Activated CD8-positive, alpha-beta memory T cell treated with anti-CD3 and anti-CD28 coated beads for 4 hours (primary cell): ENCODE data around the gene JSRP1.

Experiments
- DNase-seq, 2 donors: peaks; one replicate each; pipeline ENCODE4 v3.0.0-alpha.2; 2020; ENCODE audit warnings: low read depth in 2 of 2

JSRP1 gene

GRCh38 chr19:2266183-2266993 is 10.2 kb upstream of the JSRP1 start:
- DNase-seq: no peak

GRCh38 chr19:2261438-2262172 is 5.4 kb upstream of the JSRP1 start:
- DNase-seq: no peak

- no peak for DNase-seq
Observed at GRCh38 chr19:2260341-2260805, 4.2 kb upstream of the JSRP1 start.

GRCh38 chr19:2259336-2259735 is 3.1 kb upstream of the JSRP1 start:
- DNase-seq: no peak

- DNase-seq: no peak
Observed at GRCh38 chr19:2255112-2255845, 938 bp downstream of the JSRP1 start.

GRCh38 chr19:2254064-2254872 is 1.9 kb downstream of the JSRP1 start:
- no peak for DNase-seq

- no peak for DNase-seq
Observed at GRCh38 chr19:2253106-2254063, 2.8 kb downstream of the JSRP1 start.

- no peak for DNase-seq
Observed at GRCh38 chr19:2252797-2253105, 3.5 kb downstream of the JSRP1 start.

- DNase-seq: no peak
Observed at GRCh38 chr19:2252055-2252796, 4.0 kb downstream of the JSRP1 start.

- DNase-seq: no peak
Observed at GRCh38 chr19:2251106-2252054, 4.8 kb downstream of the JSRP1 start.

- no peak for DNase-seq
Observed at GRCh38 chr19:2250766-2251105, 5.5 kb downstream of the JSRP1 start.

GRCh38 chr19:2249880-2250765 is 6.1 kb downstream of the JSRP1 start:
- no peak for DNase-seq

GRCh38 chr19:2249010-2249866 is 7.0 kb downstream of the JSRP1 start, which contains the start of gene AMH:
Gene AMH, plus strand, starts transcription at chr19:2249323. Its CDS starts 10 bp downstream, at chr19:2249333.
- DNase-seq: no peak

- no peak for DNase-seq
Observed at GRCh38 chr19:2248136-2249009, 7.8 kb downstream of the JSRP1 start.

- DNase-seq: no peak
Observed at GRCh38 chr19:2247433-2248101, 8.7 kb downstream of the JSRP1 start.
